Upper lobe of left lung (tissue), 6 donors: ENCODE measurements around the gene SCFD2. TPM values are rescaled to one million over a fixed set of nuclear protein-coding genes. Genes with fewer than 3 reads are reported as not detected.

Experiments
- ATAC-seq, 2 donors: fragments of 200-7000 bp; cut with Tn5 transposase; one replicate each; pipeline ENCODE4 v1.9.1; 2022; ENCODE audit warnings: mild to moderate bottlenecking in 2 of 2, moderate library complexity in 2 of 2; ENCODE audit not compliant: low FRiP score in 2 of 2
- DNase-seq, 2 donors: peaks; one replicate each; pipeline ENCODE4 v3.0.0-alpha.2; 2019 to 2020
- H3K27ac ChIP-seq, 4 donors: fragments of 200-600 bp; sonication (generic); one replicate each; pipeline ENCODE4 v1.5.1; 2016 to 2019
- H3K27me3 ChIP-seq, 4 donors: fragments of 200-600 bp; sonication (generic); one replicate each; pipeline ENCODE4 v1.5.1; 2017 to 2019
- H3K36me3 ChIP-seq, 4 donors: fragments of 200-600 bp; sonication (generic); one replicate each; pipeline ENCODE4 v1.5.1; 2016 to 2019
- H3K4me1 ChIP-seq, 4 donors: fragments of 200-600 bp; sonication (generic); one replicate each; pipeline ENCODE4 v1.5.1; 2018 to 2019
- H3K4me3 ChIP-seq, 4 donors: fragments of 200-600 bp; sonication (generic); one replicate each; pipeline ENCODE4 v1.5.1; 2017 to 2019; ENCODE audit warnings: mild to moderate bottlenecking in 2 of 4, moderate library complexity in 1 of 4
- H3K9me3 ChIP-seq, 4 donors: fragments of 200-600 bp; sonication (generic); one replicate each; pipeline ENCODE4 v1.5.1; 2018 to 2019
- EP300 ChIP-seq, 4 donors: sonication (generic); formaldehyde crosslinking; IDR thresholded peaks; one replicate each; pipeline ENCODE4 v1.5.1; 2017; ENCODE audit warnings: antibody characterized with exemption in 4 of 4, control low read depth in 2 of 4
- POLR2A ChIP-seq, 4 donors: fragments of 450-650 bp; IDR thresholded peaks; one replicate each; pipeline ENCODE4 v1.5.1; 2016 to 2017; ENCODE audit warnings: antibody characterized with exemption in 4 of 4, mild to moderate bottlenecking in 2 of 4
- POLR2AphosphoS5 ChIP-seq, 2 donors: sonication (generic); formaldehyde crosslinking; IDR thresholded peaks; one replicate each; pipeline ENCODE4 v1.5.1; 2017; ENCODE audit warnings: antibody characterized with exemption in 2 of 2
- WGBS, 2 donors: methylation state at CpG; one replicate each; pipeline ENCODE4 v1.1.5; 2017 to 2018; 5-methylcytosine and 5-hydroxymethylcytosine counted together
- total RNA-seq, 6 donors: library from RNA; depleted of rRNA in 4 of 6; stranded (reverse); fragments of >200 nt in 4 of 6; gene quantifications; one replicate each; pipeline versions ENCODE4 v1.1.0 to v1.2.1, GENCODE V29; 2016 to 2021
- TF ChIP-seq, protein P1 (sequence below), 6 experiments: fragments of 450-650 bp in 4 of 6; fragments of 200-600 bp in 2 of 6; sonication (generic) in 2 of 6; IDR thresholded peaks; one replicate each; pipeline ENCODE4 v1.5.1; 2016 to 2019; ENCODE audit warnings: antibody characterized with exemption in 6 of 6
- donor health status: DM: no; HTN: no; CAD: no; lungs with moderate emphysema.
- donor health status: DM: no; HTN: yes; CAD: no; lungs with severe emphysema.

The SCFD2 gene
- total RNA-seq, 6 donors from 2014 or later, result 15.2 to 33.5 (median 20.0) TPM

DNA sequence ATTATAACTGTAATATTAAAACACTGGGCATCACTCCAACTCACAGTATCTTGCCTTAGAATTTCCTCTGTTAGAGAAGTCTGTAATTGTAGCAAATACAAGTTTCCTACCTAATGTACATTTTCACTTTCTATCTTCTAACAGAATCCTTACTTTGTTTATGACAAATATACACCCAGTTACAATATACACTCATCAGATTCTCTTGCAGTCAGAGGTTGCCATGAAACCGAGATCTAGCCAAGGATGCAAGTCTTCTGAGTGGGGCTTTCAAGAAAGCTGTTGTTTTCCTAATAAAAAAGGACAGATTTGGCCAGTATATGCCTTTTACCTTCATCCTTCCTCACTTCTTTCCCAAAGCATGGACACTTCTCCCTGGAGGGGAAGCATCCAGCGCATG lies 228.9 kb downstream of the SCFD2 start:
- no peaks in the 10 kb centered on the region for H3K9me3 ChIP-seq
- no peak for DNase-seq
- no peak overlapping the region for H3K27ac ChIP-seq
- H3K4me1 ChIP-seq, result no peaks in the 10 kb centered on the region
- no peak for TF ChIP-seq POLR2A (IDR thresholded peaks at IDR 0.05)
- TF ChIP-seq, protein P1, sequence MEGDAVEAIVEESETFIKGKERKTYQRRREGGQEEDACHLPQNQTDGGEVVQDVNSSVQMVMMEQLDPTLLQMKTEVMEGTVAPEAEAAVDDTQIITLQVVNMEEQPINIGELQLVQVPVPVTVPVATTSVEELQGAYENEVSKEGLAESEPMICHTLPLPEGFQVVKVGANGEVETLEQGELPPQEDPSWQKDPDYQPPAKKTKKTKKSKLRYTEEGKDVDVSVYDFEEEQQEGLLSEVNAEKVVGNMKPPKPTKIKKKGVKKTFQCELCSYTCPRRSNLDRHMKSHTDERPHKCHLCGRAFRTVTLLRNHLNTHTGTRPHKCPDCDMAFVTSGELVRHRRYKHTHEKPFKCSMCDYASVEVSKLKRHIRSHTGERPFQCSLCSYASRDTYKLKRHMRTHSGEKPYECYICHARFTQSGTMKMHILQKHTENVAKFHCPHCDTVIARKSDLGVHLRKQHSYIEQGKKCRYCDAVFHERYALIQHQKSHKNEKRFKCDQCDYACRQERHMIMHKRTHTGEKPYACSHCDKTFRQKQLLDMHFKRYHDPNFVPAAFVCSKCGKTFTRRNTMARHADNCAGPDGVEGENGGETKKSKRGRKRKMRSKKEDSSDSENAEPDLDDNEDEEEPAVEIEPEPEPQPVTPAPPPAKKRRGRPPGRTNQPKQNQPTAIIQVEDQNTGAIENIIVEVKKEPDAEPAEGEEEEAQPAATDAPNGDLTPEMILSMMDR (IDR thresholded peaks at IDR 0.05), result no peak
- TF ChIP-seq POLR2AphosphoS5 (IDR thresholded peaks at IDR 0.05), result no peak
- no peak for TF ChIP-seq EP300 (IDR thresholded peaks at IDR 0.05)
- no peaks in the 10 kb centered on the region for H3K27me3 ChIP-seq
- no peaks in the 10 kb centered on the region for H3K36me3 ChIP-seq
- H3K4me3 ChIP-seq, result no peak overlapping the region
- 92 to 96% methylated on average over 2 of the region's 2 CpGs for WGBS, 2 donors
- ATAC-seq, result no peak

DNA sequence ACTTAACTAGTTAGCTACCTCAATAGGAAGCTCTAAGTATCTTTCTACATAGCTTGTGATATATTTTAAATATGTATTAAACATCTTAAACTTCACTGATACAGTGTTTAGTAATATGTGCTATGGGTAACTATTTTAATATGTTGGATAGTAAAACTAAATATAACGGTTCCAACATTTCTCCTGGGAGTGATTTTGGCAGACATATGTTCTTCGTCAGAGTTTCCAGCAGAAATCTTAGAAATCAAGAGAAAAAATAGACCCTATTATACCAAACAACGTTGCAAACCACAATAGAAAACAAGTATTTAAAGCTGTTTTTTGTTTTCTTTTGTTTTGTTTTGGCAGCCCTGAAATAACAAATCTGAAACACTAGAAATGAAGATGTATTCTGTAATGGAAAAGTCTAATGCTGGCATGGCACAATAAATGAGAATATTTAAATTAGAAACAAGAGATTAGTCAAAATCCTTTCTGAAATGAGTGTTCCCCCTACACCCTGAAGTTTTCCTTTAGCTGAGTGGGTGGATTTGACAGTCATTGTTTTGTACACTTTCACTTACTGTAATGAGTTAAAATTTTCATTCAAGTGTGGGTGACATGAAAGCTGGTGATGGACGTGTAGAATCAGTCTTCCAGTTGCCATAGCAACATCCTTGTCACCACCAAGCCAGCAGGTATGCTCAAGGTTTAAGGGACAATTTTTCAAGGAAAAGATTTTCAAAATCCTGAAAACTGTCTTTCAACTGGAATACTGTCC lies 233.5 kb downstream of the SCFD2 start:
- TF ChIP-seq POLR2AphosphoS5 (IDR thresholded peaks at IDR 0.05), result no peak
- no peak for TF ChIP-seq EP300 (IDR thresholded peaks at IDR 0.05)
- TF ChIP-seq POLR2A (IDR thresholded peaks at IDR 0.05), result no peak
- TF ChIP-seq, protein P1 (IDR thresholded peaks at IDR 0.05), result no peak
- no peaks in the 10 kb centered on the region for H3K9me3 ChIP-seq
- no peak overlapping the region for H3K27ac ChIP-seq
- peak in 1 of 2 donors; percentile 19 for ATAC-seq
- DNase-seq, result no peak
- WGBS, 2 donors, result 64 to 65% methylated on average over 4 of the region's 4 CpGs
- H3K36me3 ChIP-seq, result no peaks in the 10 kb centered on the region
- no peaks in the 10 kb centered on the region for H3K27me3 ChIP-seq
- no peak overlapping the region for H3K4me3 ChIP-seq
- H3K4me1 ChIP-seq, result peaks cover 0 to 14% (median 3%) of the 10 kb centered on the region in 4 donors

DNA sequence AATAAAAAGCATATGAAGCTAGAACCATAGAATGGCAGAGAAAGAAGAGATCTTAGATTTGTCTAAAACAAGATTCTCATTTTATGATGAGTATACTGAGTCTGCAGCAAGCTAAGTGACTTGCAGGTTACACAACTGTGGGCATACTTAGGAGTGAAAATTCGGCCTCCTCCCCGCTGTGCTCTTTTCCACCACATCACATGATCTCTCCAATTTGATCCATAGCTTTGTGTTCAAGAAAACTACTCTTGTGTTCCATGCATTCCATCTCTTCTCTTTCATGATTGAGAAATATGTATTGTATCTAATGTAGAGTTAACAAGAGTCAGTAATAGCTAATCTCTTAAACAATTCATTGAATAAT lies 234.3 kb downstream of the SCFD2 start:
- DNase-seq (no peak), ATAC-seq (no peak)
- 69 to 89% methylated on average over 2 of the region's 2 CpGs for WGBS, 2 donors
- Histone ChIP-seq H3K27ac (no peak overlapping the region), H3K9me3 (no peaks in the 10 kb centered on the region), H3K4me1 (peaks cover 0 to 14% (median 3%) of the 10 kb centered on the region in 4 donors), H3K27me3 (no peaks in the 10 kb centered on the region), H3K36me3 (no peaks in the 10 kb centered on the region), H3K4me3 (no peak overlapping the region)
- TF ChIP-seq, protein P1 (IDR thresholded peaks at IDR 0.05), result no peak
- TF ChIP-seq POLR2A (IDR thresholded peaks at IDR 0.05) (no peak), POLR2AphosphoS5 (IDR thresholded peaks at IDR 0.05) (no peak), EP300 (IDR thresholded peaks at IDR 0.05) (no peak)

GRCh38 chr4:53130896-53131561 lies 234.8 kb downstream of the SCFD2 start:
- H3K4me1 ChIP-seq, result peaks cover 0 to 14% (median 3%) of the 10 kb centered on the region in 4 donors
- H3K4me3 ChIP-seq, result no peak overlapping the region
- ATAC-seq (no peak), DNase-seq (no peak)
- no peaks in the 10 kb centered on the region for H3K36me3 ChIP-seq
- H3K27ac ChIP-seq, result no peak overlapping the region
- TF ChIP-seq EP300 (IDR thresholded peaks at IDR 0.05) (no peak), POLR2AphosphoS5 (IDR thresholded peaks at IDR 0.05) (no peak), POLR2A (IDR thresholded peaks at IDR 0.05) (no peak)
- TF ChIP-seq, protein P1 (IDR thresholded peaks at IDR 0.05), result no peak
- H3K9me3 ChIP-seq, result no peaks in the 10 kb centered on the region
- 93 to 96% methylated on average over 5 of the region's 5 CpGs for WGBS, 2 donors
- H3K27me3 ChIP-seq, result no peaks in the 10 kb centered on the region
